ENCODE results near the gene FXR2. TPM values are rescaled to one million over a fixed set of nuclear protein-coding genes. Genes with fewer than 3 reads are reported as not detected.

FXR2 gene
- total and polyA plus RNA-seq, 2 donors (not counting 3 experiments of a cell fraction or from before 2014, with no cell fraction given), result 40.1 to 48.9 TPM

DNA sequence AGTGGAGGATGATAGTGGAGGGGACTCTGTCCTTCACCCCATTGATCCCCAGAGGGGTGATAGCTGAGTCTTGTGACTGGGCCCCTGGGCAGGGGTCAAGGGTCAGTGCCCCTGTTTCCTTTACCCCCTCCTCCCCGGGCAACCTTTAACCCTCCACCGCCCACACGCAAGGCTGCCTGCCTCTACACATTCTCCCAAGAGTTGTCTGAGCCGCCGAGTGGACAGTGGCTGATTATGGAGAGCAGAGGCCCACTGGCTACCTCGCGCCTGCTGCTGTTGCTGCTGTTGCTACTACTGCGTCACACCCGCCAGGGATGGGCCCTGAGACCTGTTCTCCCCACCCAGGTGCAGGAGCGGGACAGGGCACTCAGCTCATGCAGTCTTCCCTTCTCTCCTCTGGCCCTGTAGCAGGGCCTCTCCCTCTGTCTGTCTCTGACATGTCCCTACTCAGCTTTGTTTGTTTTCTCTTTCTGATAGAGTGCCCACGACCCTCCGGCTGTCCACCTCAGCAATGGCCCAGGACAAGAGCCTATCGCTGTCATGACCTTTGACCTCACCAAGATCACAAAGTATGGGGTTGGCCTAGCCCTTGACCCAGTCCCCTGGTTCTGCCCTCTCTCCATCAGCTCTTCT lies 15.4 kb upstream of the FXR2 start, which contains the start of gene SHBG:
TSS of gene SHBG (plus strand) at position 197 of the 633 bp plus-strand sequence. CDS start at position 235, 38 bp downstream.
- Histone ChIP-seq H3K9me3 (replicated peaks; ENCODE audit: control insufficient read depth, insufficient read depth, low read length) (no peaks in the 10 kb centered on the region), H3K9me1 (replicated peaks; ENCODE audit: control insufficient read depth, extremely low read depth, insufficient read depth, low read length) (no peaks in the 10 kb centered on the region), H3K4me3 (replicated peaks in 1 of 3; ENCODE audit: insufficient read depth in 1 of 3, low read depth in 1 of 3, low read length in 3 of 3) (no peak within 1 kb of the TSS), H3K79me2 (ENCODE audit: control insufficient read depth, insufficient read depth, low read length) (no peaks in the 10 kb centered on the region), H3K27me3 (ENCODE audit: control insufficient read depth in 2 of 2, insufficient read depth in 2 of 2, low read length in 2 of 2) (no peaks in the 10 kb centered on the region), H3K9ac (replicated peaks; ENCODE audit: extremely low read depth, insufficient read depth, low read length) (no peak within 1 kb of the TSS), H3K4me2 (ENCODE audit: insufficient read depth, low read length) (no peak within 1 kb of the TSS), H3K36me3 (ENCODE audit: control insufficient read depth in 2 of 2, extremely low read depth in 1 of 2, insufficient read depth in 2 of 2, low read length in 2 of 2) (peaks cover 0 to 2% of the 10 kb centered on the region in 2 experiments), H3K4me1 (ENCODE audit: control insufficient read depth, extremely low read depth, insufficient read depth, low read length) (no peaks in the 10 kb centered on the region), H4K20me1 (replicated peaks; ENCODE audit: control insufficient read depth, extremely low read depth, insufficient read depth, low read length) (no peaks in the 10 kb centered on the region), H3K27ac (ENCODE audit: insufficient read depth, low read depth, low read length) (no peak within 1 kb of the TSS), H2AFZ (ENCODE audit: low read depth, low read length) (no peak within 1 kb of the TSS)
- FAIRE-seq (no peak), DNase-seq (ENCODE audit: low read depth, low spot score) (no peak)
- intact Hi-C loops (cut with micrococcal nuclease) (no loop called here), dilution Hi-C loops (cut with MboI; ENCODE audit: extremely low pct_ligation_motif_present, low sequenced_read_pairs) (no loop called here)
- BruUV-seq (replicated peaks), result no TSS peak
- CTCF ChIA-PET, result interaction anchor here (1.3 to 6.6 kb wide), 3 partner anchors 21 to 86 kb away, joined by 5 to 97 read pairs (median 6); partner anchors contain the start of genes ATP1B2, TP53 and WRAP53
- POLR2A ChIA-PET, result no interaction called here
- TF ChIP-seq, protein P1, sequence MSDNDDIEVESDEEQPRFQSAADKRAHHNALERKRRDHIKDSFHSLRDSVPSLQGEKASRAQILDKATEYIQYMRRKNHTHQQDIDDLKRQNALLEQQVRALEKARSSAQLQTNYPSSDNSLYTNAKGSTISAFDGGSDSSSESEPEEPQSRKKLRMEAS (IDR thresholded peaks at IDR 0.05; ENCODE audit: insufficient read depth, insufficient read length), result no peak
- TF ChIP-seq POLR2A (IDR thresholded peaks at IDR 0.05; ENCODE audit: low read depth, low read length) (no peak), GATA2 (IDR thresholded peaks at IDR 0.05; ENCODE audit: insufficient read depth, insufficient read length, low read depth, low read length) (no peak), FOS (IDR thresholded peaks at IDR 0.05; ENCODE audit: borderline replicate concordance, insufficient read depth, low read length) (no peak), EZH2 (IDR thresholded peaks at IDR 0.05; ENCODE audit: borderline replicate concordance, low read depth, low read length, severe bottlenecking) (no peak), MYC (IDR thresholded peaks at IDR 0.05; ENCODE audit: low read depth, low read length) (no peak), JUN (IDR thresholded peaks at IDR 0.05; ENCODE audit: borderline replicate concordance, insufficient read depth, insufficient read length, low read depth) (no peak), POLR2AphosphoS5 (IDR thresholded peaks at IDR 0.05; ENCODE audit: insufficient read depth, low read depth, low read length) (no peak)
- TF ChIP-seq, protein P2, sequence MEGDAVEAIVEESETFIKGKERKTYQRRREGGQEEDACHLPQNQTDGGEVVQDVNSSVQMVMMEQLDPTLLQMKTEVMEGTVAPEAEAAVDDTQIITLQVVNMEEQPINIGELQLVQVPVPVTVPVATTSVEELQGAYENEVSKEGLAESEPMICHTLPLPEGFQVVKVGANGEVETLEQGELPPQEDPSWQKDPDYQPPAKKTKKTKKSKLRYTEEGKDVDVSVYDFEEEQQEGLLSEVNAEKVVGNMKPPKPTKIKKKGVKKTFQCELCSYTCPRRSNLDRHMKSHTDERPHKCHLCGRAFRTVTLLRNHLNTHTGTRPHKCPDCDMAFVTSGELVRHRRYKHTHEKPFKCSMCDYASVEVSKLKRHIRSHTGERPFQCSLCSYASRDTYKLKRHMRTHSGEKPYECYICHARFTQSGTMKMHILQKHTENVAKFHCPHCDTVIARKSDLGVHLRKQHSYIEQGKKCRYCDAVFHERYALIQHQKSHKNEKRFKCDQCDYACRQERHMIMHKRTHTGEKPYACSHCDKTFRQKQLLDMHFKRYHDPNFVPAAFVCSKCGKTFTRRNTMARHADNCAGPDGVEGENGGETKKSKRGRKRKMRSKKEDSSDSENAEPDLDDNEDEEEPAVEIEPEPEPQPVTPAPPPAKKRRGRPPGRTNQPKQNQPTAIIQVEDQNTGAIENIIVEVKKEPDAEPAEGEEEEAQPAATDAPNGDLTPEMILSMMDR (IDR thresholded peaks at IDR 0.05; ENCODE audit: extremely low read depth in 1 of 2, insufficient read depth in 1 of 2, low read depth in 1 of 2, low read length in 2 of 2), result no peak

All from endothelial cell of umbilical vein (primary cell).